Gastroesophageal sphincter (tissue), 3 donors: ENCODE results near the gene LIPN.

Source experiments
- CTCF ChIP-seq, 4 experiments: fragments of 200-600 bp in 2 of 4; fragments of 450-650 bp in 2 of 4; sonication (generic) in 1 of 4; IDR thresholded peaks; one replicate each; pipeline ENCODE4 v1.5.1; 2017 to 2019; ENCODE audit warnings: antibody characterized with exemption in 4 of 4, mild to moderate bottlenecking in 2 of 4, moderate library complexity in 2 of 4
- EP300 ChIP-seq: sonication (generic); formaldehyde crosslinking; IDR thresholded peaks from one replicate; pipeline ENCODE4 v1.6.1; 2017; ENCODE audit warnings: antibody characterized with exemption, mild to moderate bottlenecking
- POLR2A ChIP-seq, 2 donors: fragments of 450-650 bp; IDR thresholded peaks; one replicate each; pipeline ENCODE4 v1.6.1; 2017; ENCODE audit warnings: antibody characterized with exemption in 2 of 2, mild to moderate bottlenecking in 2 of 2, moderate library complexity in 1 of 2
- POLR2AphosphoS5 ChIP-seq: sonication (generic); formaldehyde crosslinking; IDR thresholded peaks from one replicate; pipeline ENCODE4 v1.6.1; 2017; ENCODE audit warnings: antibody characterized with exemption

- TF ChIP-seq CTCF (IDR thresholded peaks at IDR 0.05) = no peak
- no peak for TF ChIP-seq EP300
- TF ChIP-seq POLR2A (IDR thresholded peaks at IDR 0.05) = no peak
- TF ChIP-seq POLR2AphosphoS5 = no peak
Measured at GRCh38 chr10:88786032-88786770, 26.4 kb downstream of the LIPN start.
